ENCODE data around the gene DHCR24.

Gene DHCR24

GRCh38 chr1:54931275-54931840 is 44.4 kb upstream of the DHCR24 start:
- Histone ChIP-seq H3K79me2 (ENCODE audit: insufficient read depth, low read length) (no peaks in the 10 kb centered on the region), H2AFZ (ENCODE audit: low read length) (no peak overlapping the region), H3K9ac (ENCODE audit: low read length) (no peak overlapping the region), H3K4me2 (ENCODE audit: low read length) (no peak overlapping the region), H3K9me2 (ENCODE audit: low read depth, low read length) (no peaks in the 10 kb centered on the region), H3K27me3 (ENCODE audit: insufficient read depth, low read length) (no peaks in the 10 kb centered on the region), H3F3A (ENCODE audit: insufficient read depth, low read length) (no peaks in the 10 kb centered on the region), H3K36me3 (ENCODE audit: insufficient read depth, low read length) (no peaks in the 10 kb centered on the region), H3K9me3 (ENCODE audit: low read length) (no peaks in the 10 kb centered on the region), H4K20me1 (ENCODE audit: insufficient read depth, low read length) (no peaks in the 10 kb centered on the region), H3K4me3 (ENCODE audit: low read depth, low read length, poor library complexity, severe bottlenecking) (no peak overlapping the region), H3K4me1 (ENCODE audit: insufficient read depth, low read length, severe bottlenecking) (no peaks in the 10 kb centered on the region), H3K27ac (ENCODE audit: low read depth, low read length, poor library complexity, severe bottlenecking) (no peak overlapping the region)
- no peak for TF ChIP-seq EZH2 (IDR thresholded peaks at IDR 0.05; ENCODE audit: borderline replicate concordance, low read length)
- no peak for TF ChIP-seq CTCF (IDR thresholded peaks at IDR 0.05; ENCODE audit: low read length)

- no peak overlapping the region for H3K4me3 ChIP-seq (ENCODE audit: low read depth, low read length, poor library complexity, severe bottlenecking)
- no peak overlapping the region for H2AFZ ChIP-seq (ENCODE audit: low read length)
- H3K79me2 ChIP-seq (ENCODE audit: insufficient read depth, low read length), result no peaks in the 10 kb centered on the region
These were observed 42.7 kb upstream of the DHCR24 start for GRCh38 chr1:54929700-54930099.

GRCh38 chr1:54928327-54928726 is 41.3 kb upstream of the DHCR24 start:
- Histone ChIP-seq H3K4me3 (ENCODE audit: low read depth, low read length, poor library complexity, severe bottlenecking) (no peak overlapping the region), H3K9me2 (ENCODE audit: low read depth, low read length) (no peaks in the 10 kb centered on the region), H2AFZ (ENCODE audit: low read length) (no peak overlapping the region), H3K4me1 (ENCODE audit: insufficient read depth, low read length, severe bottlenecking) (no peaks in the 10 kb centered on the region), H3K27me3 (ENCODE audit: insufficient read depth, low read length) (no peaks in the 10 kb centered on the region), H3K4me2 (ENCODE audit: low read length) (no peak overlapping the region), H3F3A (ENCODE audit: insufficient read depth, low read length) (no peaks in the 10 kb centered on the region), H3K9me3 (ENCODE audit: low read length) (no peaks in the 10 kb centered on the region), H3K27ac (ENCODE audit: low read depth, low read length, poor library complexity, severe bottlenecking) (no peak overlapping the region), H3K9ac (ENCODE audit: low read length) (no peak overlapping the region), H3K36me3 (ENCODE audit: insufficient read depth, low read length) (no peaks in the 10 kb centered on the region), H4K20me1 (ENCODE audit: insufficient read depth, low read length) (no peaks in the 10 kb centered on the region), H3K79me2 (ENCODE audit: insufficient read depth, low read length) (no peaks in the 10 kb centered on the region)
- no peak for TF ChIP-seq CTCF (IDR thresholded peaks at IDR 0.05; ENCODE audit: low read length)
- TF ChIP-seq EZH2 (IDR thresholded peaks at IDR 0.05; ENCODE audit: borderline replicate concordance, low read length), result no peak

More at GRCh38 chr1:54929700-54930099, 42.7 kb upstream of the DHCR24 start:
- Histone ChIP-seq H3K9ac (ENCODE audit: low read length) (no peak overlapping the region), H3K27me3 (ENCODE audit: insufficient read depth, low read length) (no peaks in the 10 kb centered on the region), H3K9me2 (ENCODE audit: low read depth, low read length) (no peaks in the 10 kb centered on the region), H3K9me3 (ENCODE audit: low read length) (no peaks in the 10 kb centered on the region), H3K27ac (ENCODE audit: low read depth, low read length, poor library complexity, severe bottlenecking) (no peak overlapping the region), H4K20me1 (ENCODE audit: insufficient read depth, low read length) (no peaks in the 10 kb centered on the region), H3K4me1 (ENCODE audit: insufficient read depth, low read length, severe bottlenecking) (no peaks in the 10 kb centered on the region), H3F3A (ENCODE audit: insufficient read depth, low read length) (no peaks in the 10 kb centered on the region), H3K4me2 (ENCODE audit: low read length) (no peak overlapping the region), H3K36me3 (ENCODE audit: insufficient read depth, low read length) (no peaks in the 10 kb centered on the region)
- TF ChIP-seq CTCF (IDR thresholded peaks at IDR 0.05; ENCODE audit: low read length) (no peak), EZH2 (IDR thresholded peaks at IDR 0.05; ENCODE audit: borderline replicate concordance, low read length) (no peak)
